NB4 (cell line): ENCODE results near the gene RBM39.

Experiments used
- CTCF ChIP-seq: IDR thresholded peaks from one replicate; pipeline ENCODE4 v1.5.1; 2012; ENCODE audit warnings: low read depth, low read length
- POLR2A ChIP-seq: IDR thresholded peaks from 2 replicates; pipeline ENCODE4 v1.6.1; 2011; ENCODE audit warnings: mild to moderate bottlenecking; ENCODE audit not compliant: insufficient read length; ENCODE audit errors: extremely low read depth

GRCh38 chr20:35695245-35695749 lies 46.8 kb downstream of the RBM39 start:
- no peak for TF ChIP-seq CTCF
- TF ChIP-seq POLR2A = no peak
